Hair follicle dermal papilla cell (primary cell): ENCODE measurements around the gene GNA15. TPM values are rescaled to one million over a fixed set of nuclear protein-coding genes. Genes with fewer than 3 reads are reported as not detected.

Experiments
- total RNA-seq: library from RNA; depleted of rRNA; stranded (reverse); fragments of >200 nt; gene quantifications from 2 replicates; pipeline ENCODE4 v1.2.3, GENCODE V29; 2012

Gene GNA15
- total RNA-seq = 0.16 TPM in 1 of 2 replicates, not detected in the other

GRCh38 chr19:3135961-3136683 is at the start of gene GNA15:
Gene GNA15 (plus strand): TSS chr19:3136033. CDS start chr19:3136451, 418 bp downstream.

GRCh38 chr19:3178377-3178972 is 42.6 kb downstream of the GNA15 start, which contains the start of gene S1PR4:
Gene S1PR4 (plus strand): TSS chr19:3178769. CDS start chr19:3178793, 24 bp downstream.

GRCh38 chr19:3185461-3186159 is 49.8 kb downstream of the GNA15 start, which contains the start of gene NCLN:
Gene NCLN (plus strand): TSS chr19:3185930. CDS start chr19:3186031, 101 bp downstream.

Other genes with a start within 250 kb of the GNA15 start
- 6.3 and 7.9 TPM in 2 replicates for gene ZNF57, start 235.1 kb upstream of the GNA15 start, total RNA-seq
- 2.9 and 5.3 TPM in 2 replicates for gene ZNF77, start 191.1 kb upstream of the GNA15 start, total RNA-seq
- 1.1 and 2.3 TPM in 2 replicates for gene TLE6, start 158.5 kb upstream of the GNA15 start, total RNA-seq
- gene TLE2, start 106.8 kb upstream of the GNA15 start, total RNA-seq = 2.3 and 3.4 TPM in 2 replicates
- 343 and 350 TPM in 2 replicates for gene TLE5, start 73.5 kb upstream of the GNA15 start, total RNA-seq
- gene GNA11, start 41.7 kb upstream of the GNA15 start, total RNA-seq = 70.2 and 79.3 TPM in 2 replicates
- gene S1PR4, start 42.7 kb downstream of the GNA15 start, total RNA-seq = not detected in 2 replicates
- gene NCLN, start 49.9 kb downstream of the GNA15 start, total RNA-seq = 37.3 TPM in 2 replicates
- 0.12 TPM in 1 of 2 replicates, not detected in the other for gene CELF5, start 88.6 kb downstream of the GNA15 start, total RNA-seq
- 93.6 and 102 TPM in 2 replicates for gene NFIC, start 230.6 kb downstream of the GNA15 start, total RNA-seq